Mesenchymal stem cell (in vitro differentiated cells and primary cell): ENCODE data around the gene HTT-AS.
A peak's percentile ranks its signal among the peaks of the same experiment; 100 is the strongest.

Experiments
- DNase-seq: peaks from one replicate; pipeline ENCODE4 v3.0.0-alpha.2; 2013
- H2AFZ ChIP-seq: one replicate; pipeline ENCODE4 v1.6.1; 2013; ENCODE audit warnings: low read depth, mild to moderate bottlenecking, control low read depth, inconsistent platforms, low read length, moderate library complexity
- H2AK5ac ChIP-seq: 2 replicates; pipeline ENCODE4 v1.6.1; 2013; ENCODE audit warnings: low read length, moderate library complexity, mild to moderate bottlenecking, inconsistent platforms; ENCODE audit not compliant: severe bottlenecking
- H2BK120ac ChIP-seq: one replicate; pipeline ENCODE4 v1.6.1; 2013; ENCODE audit warnings: low read depth, mild to moderate bottlenecking, inconsistent platforms, low read length, moderate library complexity
- H2BK12ac ChIP-seq, 2 experiments: one replicate each; pipeline ENCODE4 v1.6.1; 2013; ENCODE audit warnings: inconsistent platforms in 2 of 2, low read length in 2 of 2, mild to moderate bottlenecking in 2 of 2, moderate library complexity in 2 of 2, control low read depth in 1 of 2
- H2BK15ac ChIP-seq: one replicate; pipeline ENCODE4 v1.6.1; 2013; ENCODE audit warnings: mild to moderate bottlenecking, low read depth, inconsistent platforms; ENCODE audit not compliant: poor library complexity, severe bottlenecking
- H2BK5ac ChIP-seq: 2 replicates; pipeline ENCODE4 v1.6.1; 2013; ENCODE audit warnings: low read depth, mild to moderate bottlenecking, low read length, control low read depth, inconsistent platforms; ENCODE audit not compliant: poor library complexity, severe bottlenecking
- H3K14ac ChIP-seq, 2 experiments: one replicate each; pipeline ENCODE4 v1.6.1; 2013; ENCODE audit warnings: inconsistent platforms in 2 of 2, low read length in 2 of 2, control low read depth in 1 of 2, mild to moderate bottlenecking in 1 of 2, moderate library complexity in 1 of 2
- H3K18ac ChIP-seq, 2 experiments: one replicate each; pipeline ENCODE4 v1.6.1; 2013; ENCODE audit warnings: inconsistent platforms in 2 of 2, low read length in 2 of 2, control low read depth in 1 of 2, low read depth in 1 of 2, mild to moderate bottlenecking in 1 of 2
- H3K23ac ChIP-seq, 2 experiments: one replicate each; pipeline ENCODE4 v1.6.1; 2013; ENCODE audit warnings: inconsistent platforms in 2 of 2, low read length in 2 of 2, mild to moderate bottlenecking in 2 of 2, moderate library complexity in 2 of 2, control low read depth in 1 of 2
- H3K27ac ChIP-seq: 2 replicates; pipeline ENCODE4 v1.5.1; 2013; ENCODE audit warnings: mild to moderate bottlenecking, moderate library complexity, low read length, control low read depth, inconsistent platforms; ENCODE audit not compliant: poor library complexity, severe bottlenecking
- H3K27me3 ChIP-seq, 2 experiments: 2 replicates each; pipeline versions ENCODE4 v1.6.1 to v1.7.0; 2013; ENCODE audit warnings: low read length in 2 of 2, mild to moderate bottlenecking in 2 of 2, moderate library complexity in 2 of 2, control low read depth in 1 of 2, inconsistent platforms in 1 of 2; ENCODE audit not compliant: control insufficient read depth in 1 of 2, insufficient read depth in 1 of 2
- H3K36me3 ChIP-seq, 2 experiments: 2 replicates each; pipeline versions ENCODE4 v1.6.1 to v1.7.0; 2013; ENCODE audit warnings: low read length in 2 of 2, control low read depth in 1 of 2, inconsistent platforms in 1 of 2, low read depth in 1 of 2, mild to moderate bottlenecking in 1 of 2; ENCODE audit not compliant: insufficient read depth in 2 of 2, control insufficient read depth in 1 of 2
- H3K4ac ChIP-seq, 2 experiments: one replicate each; pipeline ENCODE4 v1.6.1; 2013; ENCODE audit warnings: inconsistent platforms in 2 of 2, low read length in 2 of 2, mild to moderate bottlenecking in 2 of 2, moderate library complexity in 2 of 2, control low read depth in 1 of 2, low read depth in 1 of 2
- H3K4me1 ChIP-seq: 2 replicates; pipeline ENCODE4 v1.6.1; 2013; ENCODE audit warnings: low read depth, low read length, control low read depth; ENCODE audit not compliant: control insufficient read depth, insufficient read depth
- H3K4me2 ChIP-seq: 2 replicates; pipeline ENCODE4 v1.6.1; 2013; ENCODE audit warnings: low read length, mild to moderate bottlenecking, inconsistent platforms; ENCODE audit not compliant: poor library complexity, severe bottlenecking
- H3K4me3 ChIP-seq, 2 experiments: 2 replicates each; pipeline versions ENCODE4 v1.5.1 to v1.7.0; 2013; ENCODE audit warnings: low read length in 2 of 2, mild to moderate bottlenecking in 2 of 2, control low read depth in 1 of 2, low read depth in 1 of 2; ENCODE audit not compliant: insufficient read depth in 1 of 2
- H3K79me1 ChIP-seq: replicated peaks from 2 replicates; pipeline ENCODE4 v1.6.1; 2013; ENCODE audit warnings: mild to moderate bottlenecking, control low read depth, low read length, inconsistent platforms; ENCODE audit not compliant: poor library complexity, severe bottlenecking
- H3K9ac ChIP-seq: 2 replicates; pipeline ENCODE4 v1.7.0; 2013; ENCODE audit warnings: mild to moderate bottlenecking, low read length, moderate library complexity
- H3K9me3 ChIP-seq: 2 replicates; pipeline ENCODE4 v1.7.0; 2013; ENCODE audit warnings: mild to moderate bottlenecking, low read length; ENCODE audit not compliant: control insufficient read depth
- H4K8ac ChIP-seq: one replicate; pipeline ENCODE4 v1.6.1; 2013; ENCODE audit warnings: inconsistent platforms, mild to moderate bottlenecking, low read length, moderate library complexity
- H4K91ac ChIP-seq: one replicate; pipeline ENCODE4 v1.6.1; 2013; ENCODE audit warnings: mild to moderate bottlenecking, low read length, inconsistent platforms
- WGBS: methylation state at CpG from one replicate; pipeline ENCODE4 v1.1.7; 2013; ENCODE audit warnings: mixed read lengths; 5-methylcytosine and 5-hydroxymethylcytosine counted together

Gene HTT-AS

GRCh38 chr4:3074846-3075651 lies 711 bp upstream of the HTT-AS start:
- Histone ChIP-seq H3K18ac (peak overlapping the region; percentile 80 to 88), H2AFZ (peak overlapping the region; percentile 99), H4K91ac (peak overlapping the region; percentile 70), H2BK120ac (no peak overlapping the region), H3K79me1 (peaks cover 3% of the 10 kb centered on the region), H3K23ac (peak overlapping the region in 1 of 2 experiments; percentile 57), H3K27ac (peak overlapping the region; percentile 93), H3K4ac (peak overlapping the region in 1 of 2 experiments; percentile 89), H3K9ac (peak overlapping the region; percentile 98), H3K27me3 (no peaks in the 10 kb centered on the region), H3K4me1 (peaks cover 8% of the 10 kb centered on the region), H3K4me3 (peak overlapping the region; percentile 97 to 99), H2BK15ac (peak overlapping the region; percentile 64), H3K9me3 (no peaks in the 10 kb centered on the region), H2AK5ac (no peak overlapping the region), H2BK12ac (peak overlapping the region in 1 of 2 experiments; percentile 38), H3K4me2 (peak overlapping the region; percentile 91), H3K14ac (peak overlapping the region in 1 of 2 experiments; percentile 88), H2BK5ac (no peak overlapping the region), H4K8ac (peak overlapping the region; percentile 93), H3K36me3 (no peaks in the 10 kb centered on the region)
- WGBS: under 1% methylated on average over 39 of the region's 60 CpGs
- DNase-seq: peak; percentile 92

GRCh38 chr4:3073158-3074077 lies 920 bp downstream of the HTT-AS start:
- Histone ChIP-seq H3K36me3 (no peaks in the 10 kb centered on the region), H3K4me3 (peak overlapping the region; percentile 67 to 76), H2BK15ac (peak overlapping the region; percentile 4), H3K79me1 (no peaks in the 10 kb centered on the region), H3K9ac (peak overlapping the region; percentile 77), H4K91ac (peak overlapping the region; percentile 70), H3K4ac (peak overlapping the region in 1 of 2 experiments; percentile 54), H2BK12ac (no peak overlapping the region), H3K4me2 (peak overlapping the region; percentile 90), H3K4me1 (peaks cover 8% of the 10 kb centered on the region), H2AK5ac (no peak overlapping the region), H4K8ac (peak overlapping the region; percentile 63), H2AFZ (peak overlapping the region; percentile 99), H3K9me3 (no peaks in the 10 kb centered on the region), H3K23ac (peak overlapping the region in 1 of 2 experiments; percentile 64), H2BK120ac (no peak overlapping the region), H3K27ac (no peak overlapping the region), H3K14ac (peak overlapping the region in 1 of 2 experiments; percentile 97), H3K18ac (peak overlapping the region; percentile 49 to 88), H3K27me3 (peaks cover 0 to 4% of the 10 kb centered on the region in 2 experiments), H2BK5ac (no peak overlapping the region)
- 27% methylated on average over 25 of the region's 54 CpGs for WGBS
- peak; percentile 29 for DNase-seq

- Histone ChIP-seq H2BK5ac (no peak overlapping the region), H2AFZ (no peak overlapping the region), H3K4ac (no peak overlapping the region), H3K27me3 (peaks cover 0 to 4% of the 10 kb centered on the region in 2 experiments), H2BK15ac (no peak overlapping the region), H3K23ac (no peak overlapping the region), H2BK120ac (no peak overlapping the region), H4K91ac (no peak overlapping the region), H3K79me1 (no peaks in the 10 kb centered on the region), H3K4me2 (no peak overlapping the region), H3K36me3 (no peaks in the 10 kb centered on the region), H3K4me3 (no peak overlapping the region), H2BK12ac (no peak overlapping the region), H3K14ac (no peak overlapping the region), H3K9me3 (no peaks in the 10 kb centered on the region), H3K9ac (no peak overlapping the region), H3K18ac (no peak overlapping the region), H3K4me1 (peaks cover 6% of the 10 kb centered on the region), H2AK5ac (no peak overlapping the region), H3K27ac (no peak overlapping the region), H4K8ac (no peak overlapping the region)
- peak; percentile 16 for DNase-seq
- 95% methylated on average over 7 of the region's 7 CpGs for WGBS
These were observed 2.5 kb downstream of the HTT-AS start for GRCh38 chr4:3071811-3072210.
